Chondrocyte (in vitro differentiated cells): ENCODE data around the gene ANO4. TPM values are rescaled to one million over a fixed set of nuclear protein-coding genes. Genes with fewer than 3 reads are reported as not detected.

Experiments
- DNase-seq: peaks from one replicate; pipeline ENCODE4 v3.0.0; 2021; ENCODE audit warnings: mixed read lengths, low spot score
- H3K27ac Mint-ChIP-seq: one replicate; pipeline ENCODE4 v1.8.0; 2021; ENCODE audit warnings: mild to moderate bottlenecking, moderate library complexity, mixed read lengths; ENCODE audit not compliant: unreplicated experiment
- H3K27me3 Mint-ChIP-seq: 2 replicates; pipeline ENCODE4 v1.8.0; 2021; ENCODE audit warnings: low read depth, mixed read lengths
- H3K36me3 Mint-ChIP-seq: 2 replicates; pipeline ENCODE4 v1.8.0; 2021; ENCODE audit warnings: low read depth, mixed read lengths
- H3K4me1 Mint-ChIP-seq: 2 replicates; pipeline ENCODE4 v1.8.0; 2021; ENCODE audit warnings: low read depth, mild to moderate bottlenecking, mixed read lengths
- H3K4me3 Mint-ChIP-seq: one replicate; pipeline ENCODE4 v1.8.0; 2021; ENCODE audit warnings: mild to moderate bottlenecking, moderate library complexity, mixed read lengths; ENCODE audit not compliant: unreplicated experiment
- H3K9me3 Mint-ChIP-seq: 2 replicates; pipeline ENCODE4 v1.8.0; 2021; ENCODE audit warnings: low read depth, mixed read lengths
- CTCF ChIP-seq: fragments of 200-600 bp; sonication (generic); IDR thresholded peaks from 2 replicates; pipeline ENCODE4 v1.5.0; 2021; ENCODE audit warnings: antibody characterized with exemption, mild to moderate bottlenecking, moderate library complexity
- total RNA-seq: library from RNA; stranded (reverse); gene quantifications from 3 replicates; pipeline ENCODE4 v1.2.1, GENCODE V29; 2021

The ANO4 gene
- total RNA-seq, 1 donor from 2014 or later: 9.2 TPM

- Mint-ChIP-seq H3K36me3 (no peaks in the 10 kb centered on the region), H3K27ac (no peak overlapping the region), H3K4me3 (no peak overlapping the region), H3K4me1 (peaks cover 15% of the 10 kb centered on the region), H3K27me3 (no peaks in the 10 kb centered on the region), H3K9me3 (no peaks in the 10 kb centered on the region)
- DNase-seq: no peak
- TF ChIP-seq CTCF: no peak
These were observed 168.8 kb downstream of the ANO4 start for GRCh38 chr12:100963381-100963780.

- TF ChIP-seq CTCF: no peak
- peaks cover 14% of the 10 kb centered on the region for H3K4me1 Mint-ChIP-seq
- H3K4me3 Mint-ChIP-seq: no peak overlapping the region
- H3K27ac Mint-ChIP-seq: no peak overlapping the region
- no peak for DNase-seq
- H3K27me3 Mint-ChIP-seq: no peaks in the 10 kb centered on the region
- H3K36me3 Mint-ChIP-seq: no peaks in the 10 kb centered on the region
- no peaks in the 10 kb centered on the region for H3K9me3 Mint-ChIP-seq
These were observed 169.5 kb downstream of the ANO4 start for GRCh38 chr12:100964028-100964427.

- Mint-ChIP-seq H3K9me3 (no peaks in the 10 kb centered on the region), H3K4me3 (no peak overlapping the region), H3K27ac (no peak overlapping the region), H3K36me3 (no peaks in the 10 kb centered on the region), H3K27me3 (no peaks in the 10 kb centered on the region), H3K4me1 (peaks cover 5% of the 10 kb centered on the region)
- DNase-seq: no peak
- TF ChIP-seq CTCF: no peak
These were observed 172.6 kb downstream of the ANO4 start for GRCh38 chr12:100967189-100967588.

GRCh38 chr12:100970894-100971293 is 176.3 kb downstream of the ANO4 start:
- Mint-ChIP-seq H3K4me3 (no peak overlapping the region), H3K27ac (no peak overlapping the region), H3K27me3 (no peaks in the 10 kb centered on the region), H3K9me3 (no peaks in the 10 kb centered on the region), H3K4me1 (no peaks in the 10 kb centered on the region), H3K36me3 (no peaks in the 10 kb centered on the region)
- TF ChIP-seq CTCF: no peak
- no peak for DNase-seq

- DNase-seq: no peak
- Mint-ChIP-seq H3K4me1 (no peaks in the 10 kb centered on the region), H3K9me3 (peaks cover 3% of the 10 kb centered on the region), H3K36me3 (peaks cover 2% of the 10 kb centered on the region), H3K4me3 (no peak overlapping the region), H3K27ac (no peak overlapping the region), H3K27me3 (no peaks in the 10 kb centered on the region)
- no peak for TF ChIP-seq CTCF
These were observed 177.5 kb downstream of the ANO4 start for GRCh38 chr12:100972121-100972520.
